ENCODE data around the gene DRAM1. TPM values are rescaled to one million over a fixed set of nuclear protein-coding genes. Genes with fewer than 3 reads are reported as not detected.

DRAM1 gene
- polyA plus RNA-seq, 1 donor (not counting 4 experiments of a cell fraction or from before 2014, with no cell fraction given): 21.7 TPM

DNA sequence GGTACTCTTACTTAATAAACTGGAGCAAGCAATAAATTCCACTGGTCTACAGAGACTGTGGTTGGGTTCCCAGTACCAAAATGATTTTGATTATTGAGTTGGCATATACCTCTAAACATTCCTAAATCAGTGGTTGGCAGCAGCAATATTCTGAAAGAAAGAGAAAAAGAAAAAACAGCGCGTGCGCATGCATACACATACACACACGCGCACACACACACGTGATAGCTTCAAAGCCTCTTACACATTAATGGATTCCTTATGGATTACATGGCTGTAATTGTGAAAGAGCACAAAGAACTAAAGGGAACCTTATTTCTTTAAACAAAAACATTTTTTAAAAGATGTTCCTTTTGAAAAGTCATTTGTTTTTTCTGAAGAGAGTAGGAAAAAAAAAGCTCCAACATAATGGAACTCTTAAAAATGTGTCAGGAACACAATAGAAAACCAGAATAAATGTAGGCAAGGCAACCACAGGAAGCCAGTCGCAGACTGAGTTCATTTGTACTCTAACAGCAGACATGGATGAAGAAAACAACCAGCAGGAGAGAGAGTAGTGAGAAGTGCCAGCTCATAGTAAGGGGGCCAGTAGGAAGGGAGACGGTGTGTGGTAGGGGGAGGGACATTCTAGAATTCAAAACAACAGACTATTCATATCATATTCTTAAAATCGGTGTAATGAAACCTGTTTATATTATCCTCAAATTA lies 80.0 kb downstream of the DRAM1 start:
- H3K27ac ChIP-seq (ENCODE audit: control insufficient read depth, insufficient read depth, low read length): no peak overlapping the region
- no peaks in the 10 kb centered on the region for H3K4me1 ChIP-seq (ENCODE audit: control insufficient read depth, extremely low read depth, insufficient read depth, low read length)
- no peak overlapping the region for H3K9ac ChIP-seq (ENCODE audit: control insufficient read depth, extremely low read depth, insufficient read depth, low read length)
- no peak for DNase-seq (ENCODE audit: low read depth, low spot score)
- H3K4me3 ChIP-seq (ENCODE audit: control insufficient read depth in 2 of 3, extremely low read depth in 1 of 3, insufficient read depth in 2 of 3, low read depth in 1 of 3, low read length in 3 of 3): no peak overlapping the region
- H3K4me2 ChIP-seq (ENCODE audit: control insufficient read depth, extremely low read depth, insufficient read depth, low read depth, low read length): no peak overlapping the region
- H2AFZ ChIP-seq (ENCODE audit: control insufficient read depth, low read length): no peak overlapping the region
- H3K27me3 ChIP-seq (ENCODE audit: control insufficient read depth, extremely low read depth, insufficient read depth, low read length): no peaks in the 10 kb centered on the region
- TF ChIP-seq, protein P1, sequence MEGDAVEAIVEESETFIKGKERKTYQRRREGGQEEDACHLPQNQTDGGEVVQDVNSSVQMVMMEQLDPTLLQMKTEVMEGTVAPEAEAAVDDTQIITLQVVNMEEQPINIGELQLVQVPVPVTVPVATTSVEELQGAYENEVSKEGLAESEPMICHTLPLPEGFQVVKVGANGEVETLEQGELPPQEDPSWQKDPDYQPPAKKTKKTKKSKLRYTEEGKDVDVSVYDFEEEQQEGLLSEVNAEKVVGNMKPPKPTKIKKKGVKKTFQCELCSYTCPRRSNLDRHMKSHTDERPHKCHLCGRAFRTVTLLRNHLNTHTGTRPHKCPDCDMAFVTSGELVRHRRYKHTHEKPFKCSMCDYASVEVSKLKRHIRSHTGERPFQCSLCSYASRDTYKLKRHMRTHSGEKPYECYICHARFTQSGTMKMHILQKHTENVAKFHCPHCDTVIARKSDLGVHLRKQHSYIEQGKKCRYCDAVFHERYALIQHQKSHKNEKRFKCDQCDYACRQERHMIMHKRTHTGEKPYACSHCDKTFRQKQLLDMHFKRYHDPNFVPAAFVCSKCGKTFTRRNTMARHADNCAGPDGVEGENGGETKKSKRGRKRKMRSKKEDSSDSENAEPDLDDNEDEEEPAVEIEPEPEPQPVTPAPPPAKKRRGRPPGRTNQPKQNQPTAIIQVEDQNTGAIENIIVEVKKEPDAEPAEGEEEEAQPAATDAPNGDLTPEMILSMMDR (optimal IDR thresholded peaks at IDR 0.05 in 1 of 3, IDR thresholded peaks at IDR 0.05 in 1 of 3, conservative IDR thresholded peaks at IDR 0.05 in 1 of 3; ENCODE audit: extremely low read depth in 1 of 3, insufficient read depth in 2 of 3, low read length in 3 of 3): no peak
- TF ChIP-seq EZH2 (IDR thresholded peaks at IDR 0.05; ENCODE audit: low read length): no peak
- no peaks in the 10 kb centered on the region for H3K9me1 ChIP-seq (ENCODE audit: control insufficient read depth, extremely low read depth, insufficient read depth, low read length)
- no peaks in the 10 kb centered on the region for H3K9me3 ChIP-seq (ENCODE audit: control insufficient read depth, low read depth, low read length)
- dilution Hi-C loops (cut with MboI; ENCODE audit: extremely low pct_ligation_motif_present, low sequenced_read_pairs): no loop called here
- no peak for FAIRE-seq
- no peaks in the 10 kb centered on the region for H3K79me2 ChIP-seq (ENCODE audit: control insufficient read depth, insufficient read depth, low read length)
- H4K20me1 ChIP-seq (ENCODE audit: control insufficient read depth, extremely low read depth, insufficient read depth, low read length): no peaks in the 10 kb centered on the region
- no peaks in the 10 kb centered on the region for H3K36me3 ChIP-seq (ENCODE audit: control insufficient read depth in 2 of 2, extremely low read depth in 1 of 2, insufficient read depth in 2 of 2, low read length in 2 of 2)

DNA sequence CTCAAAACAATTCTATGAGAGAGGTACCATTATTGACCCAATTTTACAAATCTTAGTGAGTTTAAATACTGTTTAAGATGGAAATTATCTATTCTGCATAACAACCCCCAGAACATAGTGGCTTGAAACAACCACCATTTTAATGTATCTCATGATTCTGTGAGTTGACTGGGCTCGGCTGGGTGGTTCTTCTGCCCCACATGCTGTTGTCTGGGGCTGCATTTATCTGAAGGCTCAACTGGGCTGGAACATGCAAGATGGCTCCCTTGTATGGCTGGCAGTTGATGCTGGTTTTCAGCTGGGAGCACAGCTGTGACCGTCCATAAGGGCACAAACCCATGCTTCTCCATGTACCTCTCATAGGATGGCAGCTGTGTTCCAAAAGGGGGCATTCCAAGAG lies 82.2 kb downstream of the DRAM1 start:
- no peak overlapping the region for H2AFZ ChIP-seq (ENCODE audit: control insufficient read depth, low read length)
- H3K9me3 ChIP-seq (ENCODE audit: control insufficient read depth, low read depth, low read length): no peaks in the 10 kb centered on the region
- no peaks in the 10 kb centered on the region for H4K20me1 ChIP-seq (ENCODE audit: control insufficient read depth, extremely low read depth, insufficient read depth, low read length)
- H3K9ac ChIP-seq (ENCODE audit: control insufficient read depth, extremely low read depth, insufficient read depth, low read length): no peak overlapping the region
- no peaks in the 10 kb centered on the region for H3K27me3 ChIP-seq (ENCODE audit: control insufficient read depth, extremely low read depth, insufficient read depth, low read length)
- no peak overlapping the region for H3K4me3 ChIP-seq (ENCODE audit: control insufficient read depth in 2 of 3, extremely low read depth in 1 of 3, insufficient read depth in 2 of 3, low read depth in 1 of 3, low read length in 3 of 3)
- no peak overlapping the region for H3K4me2 ChIP-seq (ENCODE audit: control insufficient read depth, extremely low read depth, insufficient read depth, low read depth, low read length)
- H3K36me3 ChIP-seq (ENCODE audit: control insufficient read depth in 2 of 2, extremely low read depth in 1 of 2, insufficient read depth in 2 of 2, low read length in 2 of 2): no peaks in the 10 kb centered on the region
- no peak for DNase-seq (ENCODE audit: low read depth, low spot score)
- TF ChIP-seq EZH2 (IDR thresholded peaks at IDR 0.05; ENCODE audit: low read length): no peak
- TF ChIP-seq, protein P1 (optimal IDR thresholded peaks at IDR 0.05 in 1 of 3, IDR thresholded peaks at IDR 0.05 in 1 of 3, conservative IDR thresholded peaks at IDR 0.05 in 1 of 3; ENCODE audit: extremely low read depth in 1 of 3, insufficient read depth in 2 of 3, low read length in 3 of 3): no peak
- H3K27ac ChIP-seq (ENCODE audit: control insufficient read depth, insufficient read depth, low read length): no peak overlapping the region
- no peaks in the 10 kb centered on the region for H3K79me2 ChIP-seq (ENCODE audit: control insufficient read depth, insufficient read depth, low read length)
- no peak for FAIRE-seq
- dilution Hi-C loops (cut with MboI; ENCODE audit: extremely low pct_ligation_motif_present, low sequenced_read_pairs): no loop called here
- no peaks in the 10 kb centered on the region for H3K4me1 ChIP-seq (ENCODE audit: control insufficient read depth, extremely low read depth, insufficient read depth, low read length)
- no peaks in the 10 kb centered on the region for H3K9me1 ChIP-seq (ENCODE audit: control insufficient read depth, extremely low read depth, insufficient read depth, low read length)

All from keratinocyte (primary cell).